HTR-8/SVneo (cell line): ENCODE data around the gene NUAK2.

ENCODE experiments used
- DNase-seq: peaks from one replicate; pipeline ENCODE4 v3.0.0; 2011; ENCODE audit warnings: low spot score, mixed read lengths; ENCODE audit not compliant: insufficient read length
- FAIRE-seq: peaks from 2 replicates; lab custom pipeline; 2011; peaks lifted over from hg19 to GRCh38; lab: Jason Lieb, UNC

NUAK2 gene

DNA sequence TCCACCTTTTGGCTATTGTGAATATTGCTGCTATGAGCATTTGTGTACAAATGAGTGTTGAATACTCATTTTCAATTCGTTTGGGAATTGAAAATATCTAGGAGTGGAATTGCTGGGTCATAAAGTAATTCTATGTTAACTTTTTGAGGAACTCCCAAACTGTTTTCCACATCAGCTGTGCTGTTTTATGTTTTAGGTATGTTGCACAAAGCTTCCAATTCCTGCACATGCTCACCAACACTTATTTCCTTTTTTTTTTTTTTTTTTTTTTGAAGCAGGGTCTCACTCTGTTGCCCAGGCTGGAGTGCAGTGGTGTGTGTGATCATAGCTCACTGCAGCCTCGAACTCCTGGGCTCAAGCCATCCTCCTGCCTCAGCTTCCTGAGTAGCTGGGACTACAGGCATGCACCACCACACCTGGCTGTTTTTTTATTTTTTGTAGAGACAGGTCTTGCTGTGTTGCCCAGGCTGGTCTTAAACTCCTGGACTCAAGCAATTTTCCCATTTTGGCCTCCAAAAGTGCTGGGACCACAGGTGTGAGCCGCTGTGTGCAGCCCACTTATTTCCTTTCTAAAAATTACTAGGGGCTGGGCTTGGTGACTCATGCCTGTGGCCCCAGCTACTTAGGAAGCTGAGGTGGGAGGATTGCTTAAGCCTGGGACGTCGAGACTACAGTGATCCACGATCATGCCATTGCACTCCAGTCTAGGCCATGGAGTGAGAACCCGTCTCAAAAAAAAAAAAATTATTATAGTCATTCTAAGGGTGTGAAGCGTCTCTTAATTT, 60.4 kb downstream of the NUAK2 start:
- DNase-seq = no peak
- no peak for FAIRE-seq

DNA sequence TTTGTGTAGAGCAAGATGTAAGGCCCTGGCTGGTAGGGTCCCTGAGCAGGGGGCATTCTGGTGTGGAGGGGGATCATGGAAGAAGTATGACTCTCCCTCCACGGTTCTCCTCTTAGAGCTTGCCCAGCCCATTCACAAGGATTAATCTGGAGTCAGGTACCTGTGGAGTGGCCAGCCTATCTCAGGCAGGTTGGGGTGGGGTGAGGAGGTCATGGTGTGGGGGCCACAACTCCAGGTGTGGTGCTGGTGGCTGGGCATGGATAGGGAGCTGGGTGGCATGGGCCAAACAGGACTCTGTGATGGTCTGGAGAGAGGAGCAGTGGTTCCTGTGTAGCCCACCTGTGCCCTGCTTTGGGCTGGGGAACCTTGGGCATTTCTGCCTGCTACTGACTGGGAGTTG, 61.5 kb downstream of the NUAK2 start:
- FAIRE-seq (no peak), DNase-seq (no peak)

DNA sequence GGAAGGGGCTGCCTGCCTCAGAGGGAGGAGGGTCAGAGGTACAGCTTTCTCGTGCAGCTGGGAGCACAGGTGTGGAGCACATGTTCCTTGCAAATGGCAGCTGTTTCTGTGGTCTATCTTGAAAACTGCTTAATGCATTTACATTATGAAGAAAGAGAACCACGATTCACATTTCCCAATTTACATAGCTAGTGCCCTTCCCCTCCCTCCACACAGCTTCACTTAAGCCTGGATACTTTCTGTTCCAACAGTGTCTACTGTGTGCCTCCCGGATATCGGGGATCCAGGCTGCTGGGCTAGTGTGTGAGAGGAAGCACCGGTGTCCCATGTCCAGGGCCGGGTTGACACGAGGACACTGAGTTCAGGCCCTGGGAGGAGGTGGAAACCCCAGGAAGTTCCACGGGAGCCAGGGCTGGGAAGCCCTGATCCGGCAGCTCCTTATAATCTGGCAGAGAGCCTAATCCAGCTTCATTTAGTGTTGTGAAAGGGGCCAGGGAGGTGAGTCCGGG, 62.2 kb downstream of the NUAK2 start:
- FAIRE-seq (no peak), DNase-seq (no peak)

DNA sequence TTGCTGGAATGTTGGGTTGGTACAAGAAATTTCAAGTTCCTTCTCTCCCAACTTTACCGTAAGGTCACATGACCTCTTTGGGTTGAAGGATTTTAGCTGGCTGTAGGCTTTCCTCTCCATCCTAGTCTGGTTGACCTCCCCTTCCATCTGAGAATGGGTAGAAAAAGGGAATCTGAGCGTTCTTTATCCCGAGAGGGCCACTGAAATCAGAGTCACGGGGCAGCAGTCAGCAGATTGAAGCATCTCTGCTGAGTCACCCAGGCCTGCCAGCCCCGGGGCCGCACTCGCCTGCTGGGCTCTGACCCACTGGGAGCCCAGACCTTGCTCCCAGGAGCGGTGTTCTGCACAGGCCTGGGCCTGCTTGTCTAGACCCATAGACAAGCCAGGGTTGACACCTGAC, 62.8 kb downstream of the NUAK2 start:
- FAIRE-seq = no peak
- peak; percentile 68 for DNase-seq

DNA sequence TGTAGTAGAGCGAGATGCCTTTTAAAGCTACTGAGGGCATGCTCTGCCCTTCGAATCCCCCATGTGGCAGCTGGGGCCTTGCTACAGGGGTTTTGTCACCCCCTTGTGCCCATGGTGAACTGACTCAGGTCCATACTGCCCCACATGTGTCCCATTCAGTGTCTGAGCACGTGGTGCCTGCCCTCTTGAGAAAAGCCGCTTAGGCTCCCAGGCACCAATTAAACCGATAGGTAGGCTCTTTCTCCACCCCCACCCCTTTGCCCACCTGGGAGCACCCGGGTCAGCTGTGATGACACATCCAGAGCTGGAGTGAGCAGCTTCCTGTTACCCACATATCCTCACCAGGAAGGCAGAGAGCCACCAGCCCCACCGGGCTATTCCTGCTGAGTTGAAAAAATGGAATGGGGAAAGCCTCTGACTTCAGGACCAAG, 63.3 kb downstream of the NUAK2 start:
- DNase-seq (no peak), FAIRE-seq (no peak)

DNA sequence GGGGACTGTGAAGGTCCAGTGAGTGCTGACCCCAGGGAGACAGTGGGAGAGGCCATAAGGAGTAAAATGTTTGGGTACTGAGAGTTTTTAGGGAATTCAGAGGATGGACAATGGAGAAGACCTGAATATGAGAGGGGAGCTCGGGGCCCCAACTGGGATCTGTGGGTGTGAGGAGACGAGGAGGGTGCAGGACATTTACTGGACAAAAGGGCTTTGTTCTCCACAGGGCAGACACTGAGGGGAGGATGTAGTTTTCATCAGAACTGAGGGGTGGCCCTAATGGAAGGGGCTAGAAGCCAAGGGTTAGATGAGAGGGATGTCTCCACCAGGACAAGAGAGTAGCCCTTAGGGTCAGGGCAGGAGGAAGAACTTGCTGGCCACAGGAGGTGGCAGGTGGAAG, 63.8 kb downstream of the NUAK2 start:
- DNase-seq = no peak
- no peak for FAIRE-seq

DNA sequence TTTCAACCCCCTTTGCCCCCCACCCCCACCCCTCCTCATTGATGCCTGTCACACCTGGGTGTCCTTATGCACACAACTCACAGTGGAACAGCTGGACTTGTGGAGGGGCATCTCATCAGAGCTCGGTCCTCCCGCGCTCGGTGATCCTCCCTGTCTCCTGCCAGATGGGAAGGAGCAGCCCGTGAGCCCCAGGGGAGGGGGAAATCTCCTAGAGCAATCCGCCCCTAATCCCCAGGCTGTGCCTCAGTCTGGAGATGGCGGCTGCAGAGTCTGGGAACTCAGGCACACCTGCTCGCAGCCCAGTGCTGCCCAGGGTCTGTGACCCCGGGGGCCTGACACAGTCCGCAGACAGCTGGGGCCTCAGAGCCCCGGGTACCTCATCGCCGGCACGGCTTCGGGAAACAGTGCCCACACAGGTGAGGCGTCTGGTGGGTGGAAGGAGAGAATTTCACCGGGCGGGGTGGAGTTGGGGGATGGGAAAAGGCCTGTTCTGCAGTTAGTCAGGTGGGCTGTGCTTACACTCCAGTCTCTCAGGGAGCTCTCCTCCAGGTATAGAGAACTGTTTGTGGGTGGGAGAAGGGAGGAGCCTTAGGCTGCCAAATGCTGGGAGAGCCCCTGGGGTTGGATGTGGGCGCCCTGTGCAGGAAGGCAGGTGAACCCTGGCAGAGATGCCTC, 64.5 kb downstream of the NUAK2 start:
- DNase-seq (no peak), FAIRE-seq (no peak)

DNA sequence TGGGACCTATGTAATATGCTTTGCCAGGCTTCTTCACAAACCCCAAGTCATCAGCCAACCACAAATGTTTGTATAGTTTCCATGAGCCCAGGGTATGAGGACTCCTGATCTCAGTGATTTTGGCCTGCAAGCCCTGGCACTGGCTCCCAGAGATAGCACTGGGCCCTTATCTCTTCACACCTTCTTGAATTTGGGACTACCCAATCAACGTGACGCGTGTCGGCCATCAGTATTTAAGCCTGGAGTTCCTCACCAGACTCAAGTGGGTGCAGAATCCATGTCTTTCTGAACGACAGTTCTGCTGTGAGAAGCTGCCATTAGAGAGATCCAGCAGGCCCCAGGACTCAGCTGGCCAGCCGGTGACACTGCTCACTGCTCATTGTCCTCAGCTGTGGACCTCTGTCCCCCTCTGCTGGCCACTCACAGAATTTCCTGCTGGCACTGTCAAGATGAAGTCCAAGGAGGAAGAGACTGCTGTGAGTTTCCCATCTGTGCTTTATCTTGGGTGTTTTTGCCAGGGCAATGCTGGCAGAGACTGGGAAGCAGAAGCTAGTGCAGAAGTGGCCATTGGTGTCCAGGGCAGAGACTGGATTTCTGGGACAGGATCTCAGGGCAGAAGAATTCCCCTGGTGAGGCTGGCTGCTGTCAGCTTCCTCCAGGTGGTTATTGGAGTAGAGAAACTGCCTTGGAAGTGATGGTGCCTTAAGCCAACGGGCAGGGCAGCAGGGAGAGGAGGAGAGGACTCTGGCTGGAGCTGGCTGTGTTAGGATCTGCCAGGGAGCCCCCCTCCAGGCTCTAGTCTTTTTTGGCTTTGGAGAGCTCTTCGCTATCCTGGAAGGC, 65.4 kb downstream of the NUAK2 start:
- peak; percentile 88 for DNase-seq
- FAIRE-seq = peak; percentile 83
